SK-N-DZ (cell line): ENCODE results near the gene HSPA1B.
"Not testable (repeated sequence)": the region's sequence is repeated elsewhere in the genome, so short reads cannot be mapped to it uniquely, and the experiment has no call there.

Source experiments
- DNase-seq: peaks from one replicate; pipeline ENCODE4 v3.0.0-alpha.2; 2015; ENCODE audit warnings: low spot score

Gene HSPA1B

GRCh38 chr6:31797588-31797987, 29.9 kb upstream of the HSPA1B start:
- no peak for DNase-seq

- DNase-seq: no peak
Observed at GRCh38 chr6:31799781-31800180, 27.8 kb upstream of the HSPA1B start.

GRCh38 chr6:31801031-31801927, 26.3 kb upstream of the HSPA1B start:
- DNase-seq: not testable (repeated sequence)

- DNase-seq: no peak
Observed at GRCh38 chr6:31805939-31806469, 21.5 kb upstream of the HSPA1B start.

- peak; percentile 96 for DNase-seq
Observed at GRCh38 chr6:31806470-31807272, 20.9 kb upstream of the HSPA1B start, which contains the start of gene LSM2. Gene LSM2 (minus strand): TSS chr6:31806966. CDS start chr6:31806757, 209 bp downstream.

GRCh38 chr6:31808599-31808998, 18.9 kb upstream of the HSPA1B start:
- not testable (repeated sequence) for DNase-seq

GRCh38 chr6:31811645-31812044, 15.9 kb upstream of the HSPA1B start:
- DNase-seq: no peak

- no peak for DNase-seq
Observed at GRCh38 chr6:31813465-31813849, 14.1 kb upstream of the HSPA1B start.

- DNase-seq: no peak
Observed at GRCh38 chr6:31814677-31815024, 12.9 kb upstream of the HSPA1B start.

GRCh38 chr6:31815025-31815838, 12.3 kb upstream of the HSPA1B start, which contains the start of the genes HSPA1A and HSPA1L:
Gene HSPA1A (plus strand): TSS chr6:31815543. CDS start chr6:31815757, 214 bp downstream.
Gene HSPA1L (minus strand): TSS chr6:31815283. CDS start chr6:31811972, 3,311 bp downstream.
- no peak for DNase-seq

- DNase-seq: not testable (repeated sequence)
Observed at GRCh38 chr6:31817133-31817928, 10.2 kb upstream of the HSPA1B start.

- DNase-seq: not testable (repeated sequence)
Observed at GRCh38 chr6:31817929-31818511, 9.5 kb upstream of the HSPA1B start.

GRCh38 chr6:31819871-31820299, 7.7 kb upstream of the HSPA1B start:
- DNase-seq: no peak

- not testable (repeated sequence) for DNase-seq
Observed at GRCh38 chr6:31820399-31820798, 7.1 kb upstream of the HSPA1B start.

GRCh38 chr6:31821301-31822035, 6.1 kb upstream of the HSPA1B start:
- DNase-seq: peak; percentile 68

- DNase-seq: peak; percentile 48
Observed at GRCh38 chr6:31822036-31822821, 5.3 kb upstream of the HSPA1B start.

GRCh38 chr6:31823592-31824196, 3.8 kb upstream of the HSPA1B start:
- not testable (repeated sequence) for DNase-seq

GRCh38 chr6:31825553-31825952, 2.0 kb upstream of the HSPA1B start:
- DNase-seq: no peak
